Lower leg skin (tissue), 3 donors: ENCODE measurements around the gene AJAP1.

Experiments
- CTCF ChIP-seq, 3 donors: fragments of 450-650 bp; IDR thresholded peaks; one replicate each; pipeline ENCODE4 v1.5.1; 2016; ENCODE audit warnings: antibody characterized with exemption in 3 of 3, mild to moderate bottlenecking in 3 of 3, moderate library complexity in 2 of 3
- POLR2A ChIP-seq, 2 donors: fragments of 450-650 bp; IDR thresholded peaks; one replicate each; pipeline ENCODE4 v1.6.1; 2016 to 2017; ENCODE audit warnings: antibody characterized with exemption in 2 of 2, mild to moderate bottlenecking in 1 of 2, moderate library complexity in 1 of 2

- TF ChIP-seq CTCF (IDR thresholded peaks at IDR 0.05) (no peak), POLR2A (IDR thresholded peaks at IDR 0.05) (no peak)
These were observed 35.7 kb downstream of the AJAP1 start for GRCh38 chr1:4689941-4690635.
